Body of pancreas (tissue), 4 donors: ENCODE measurements around the gene WDPCP.

Source experiments
- POLR2A ChIP-seq, 3 donors: fragments of 450-650 bp; IDR thresholded peaks; one replicate each; pipeline ENCODE4 v1.6.1; 2016; ENCODE audit warnings: antibody characterized with exemption in 3 of 3, mild to moderate bottlenecking in 2 of 3
- TF ChIP-seq, protein P1 (sequence below), 7 experiments: fragments of 450-650 bp in 4 of 7; fragments of 200-600 bp in 3 of 7; sonication (generic) in 3 of 7; IDR thresholded peaks; one replicate each; pipeline ENCODE4 v1.5.1; 2016 to 2019; ENCODE audit warnings: antibody characterized with exemption in 7 of 7

DNA sequence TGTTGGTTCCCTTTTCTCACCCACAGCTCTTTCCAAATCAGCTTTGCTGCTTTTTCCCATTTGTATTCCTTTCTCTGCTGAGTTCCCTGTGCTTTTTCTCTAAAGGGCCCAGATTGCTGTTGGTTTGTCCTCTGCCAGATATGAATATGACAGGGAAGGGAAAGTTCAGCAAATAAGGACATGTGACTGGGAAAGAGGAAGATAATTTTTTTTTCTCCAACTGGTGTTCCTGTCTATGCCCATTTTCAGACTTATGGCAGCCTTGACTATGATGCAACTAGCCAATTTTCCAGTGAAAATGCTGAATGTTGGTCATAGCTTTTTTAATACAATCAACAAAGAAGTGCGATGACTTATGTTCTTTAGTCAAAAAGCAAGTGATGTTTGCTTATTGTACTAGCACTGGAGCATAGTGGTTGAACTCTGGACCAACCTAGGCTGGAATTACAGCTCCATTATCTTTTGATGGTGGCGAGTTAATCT, 8.2 kb upstream of the WDPCP start:
- TF ChIP-seq, protein P1, sequence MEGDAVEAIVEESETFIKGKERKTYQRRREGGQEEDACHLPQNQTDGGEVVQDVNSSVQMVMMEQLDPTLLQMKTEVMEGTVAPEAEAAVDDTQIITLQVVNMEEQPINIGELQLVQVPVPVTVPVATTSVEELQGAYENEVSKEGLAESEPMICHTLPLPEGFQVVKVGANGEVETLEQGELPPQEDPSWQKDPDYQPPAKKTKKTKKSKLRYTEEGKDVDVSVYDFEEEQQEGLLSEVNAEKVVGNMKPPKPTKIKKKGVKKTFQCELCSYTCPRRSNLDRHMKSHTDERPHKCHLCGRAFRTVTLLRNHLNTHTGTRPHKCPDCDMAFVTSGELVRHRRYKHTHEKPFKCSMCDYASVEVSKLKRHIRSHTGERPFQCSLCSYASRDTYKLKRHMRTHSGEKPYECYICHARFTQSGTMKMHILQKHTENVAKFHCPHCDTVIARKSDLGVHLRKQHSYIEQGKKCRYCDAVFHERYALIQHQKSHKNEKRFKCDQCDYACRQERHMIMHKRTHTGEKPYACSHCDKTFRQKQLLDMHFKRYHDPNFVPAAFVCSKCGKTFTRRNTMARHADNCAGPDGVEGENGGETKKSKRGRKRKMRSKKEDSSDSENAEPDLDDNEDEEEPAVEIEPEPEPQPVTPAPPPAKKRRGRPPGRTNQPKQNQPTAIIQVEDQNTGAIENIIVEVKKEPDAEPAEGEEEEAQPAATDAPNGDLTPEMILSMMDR (IDR thresholded peaks at IDR 0.05) = no peak
- TF ChIP-seq POLR2A (IDR thresholded peaks at IDR 0.05) = no peak
